Measurements from ENCODE around the gene PDGFD. TPM values are rescaled to one million over a fixed set of nuclear protein-coding genes. Genes with fewer than 3 reads are reported as not detected.
A peak's percentile ranks its signal among the peaks of the same experiment; 100 is the strongest.

The PDGFD gene
- total RNA-seq, 4 donors from 2014 or later = 4.4 to 26.4 (median 13.1) TPM

- no peak overlapping the region for H3K4me3 ChIP-seq
- peaks cover 0 to 8% (median 3%) of the 10 kb centered on the region in 3 donors for H3K4me1 ChIP-seq
- no peak overlapping the region for H3K27ac ChIP-seq
- H3K36me3 ChIP-seq = no peaks in the 10 kb centered on the region
- 50 to 71% methylated on average over 1 of the region's 1 CpG for WGBS, 2 donors (ENCODE audit: low coverage in 1 of 2)
- H3K27me3 ChIP-seq = no peaks in the 10 kb centered on the region
- TF ChIP-seq POLR2A (IDR thresholded peaks at IDR 0.05) = no peak
- no peak for TF ChIP-seq POLR2AphosphoS5 (IDR thresholded peaks at IDR 0.05)
- no peak for TF ChIP-seq EP300 (IDR thresholded peaks at IDR 0.05)
- no peak for TF ChIP-seq CTCF (IDR thresholded peaks at IDR 0.05)
- no peaks in the 10 kb centered on the region for H3K9me3 ChIP-seq
- no peak for ATAC-seq
Measured at GRCh38 chr11:104067534-104067933, 96.4 kb downstream of the PDGFD start.

GRCh38 chr11:104064034-104064630 is 99.8 kb downstream of the PDGFD start:
- Histone ChIP-seq H3K9me3 (no peaks in the 10 kb centered on the region), H3K36me3 (no peaks in the 10 kb centered on the region), H3K27me3 (no peaks in the 10 kb centered on the region), H3K4me1 (peaks cover 0 to 8% (median 3%) of the 10 kb centered on the region in 3 donors), H3K27ac (no peak overlapping the region), H3K4me3 (no peak overlapping the region)
- no peak for ATAC-seq
- no peak for TF ChIP-seq CTCF (IDR thresholded peaks at IDR 0.05)
- TF ChIP-seq POLR2A (IDR thresholded peaks at IDR 0.05) = no peak
- TF ChIP-seq EP300 (IDR thresholded peaks at IDR 0.05) = no peak
- no peak for TF ChIP-seq POLR2AphosphoS5 (IDR thresholded peaks at IDR 0.05)
- WGBS, 2 donors (ENCODE audit: low coverage in 1 of 2) = 39 to 56% methylated on average over 5 of the region's 5 CpGs

- Histone ChIP-seq H3K4me1 (peaks cover 0 to 8% (median 3%) of the 10 kb centered on the region in 3 donors), H3K27ac (no peak overlapping the region), H3K4me3 (no peak overlapping the region), H3K36me3 (no peaks in the 10 kb centered on the region), H3K27me3 (no peaks in the 10 kb centered on the region), H3K9me3 (no peaks in the 10 kb centered on the region)
- ATAC-seq = peak; percentile 83
- TF ChIP-seq POLR2AphosphoS5 (IDR thresholded peaks at IDR 0.05) (no peak), CTCF (IDR thresholded peaks at IDR 0.05) (no peak), POLR2A (IDR thresholded peaks at IDR 0.05) (no peak), EP300 (IDR thresholded peaks at IDR 0.05) (no peak)
- 65 to 79% methylated on average over 6 to 9 of the region's 9 CpGs for WGBS, 2 donors (ENCODE audit: low coverage in 1 of 2)
Measured at GRCh38 chr11:104061853-104062521, 102.0 kb downstream of the PDGFD start.

GRCh38 chr11:104060820-104061219 is 103.1 kb downstream of the PDGFD start:
- no peak overlapping the region for H3K27ac ChIP-seq
- 62 to 69% methylated on average over 1 of the region's 1 CpG for WGBS, 2 donors (ENCODE audit: low coverage in 1 of 2)
- no peak overlapping the region for H3K4me3 ChIP-seq
- no peaks in the 10 kb centered on the region for H3K36me3 ChIP-seq
- H3K27me3 ChIP-seq = no peaks in the 10 kb centered on the region
- no peak for ATAC-seq
- no peak for TF ChIP-seq POLR2AphosphoS5 (IDR thresholded peaks at IDR 0.05)
- H3K9me3 ChIP-seq = no peaks in the 10 kb centered on the region
- H3K4me1 ChIP-seq = peaks cover 0 to 8% (median 3%) of the 10 kb centered on the region in 3 donors

- TF ChIP-seq POLR2A (IDR thresholded peaks at IDR 0.05) (no peak), EP300 (IDR thresholded peaks at IDR 0.05) (no peak), CTCF (IDR thresholded peaks at IDR 0.05) (no peak), POLR2AphosphoS5 (IDR thresholded peaks at IDR 0.05) (no peak)
- Histone ChIP-seq H3K9me3 (no peaks in the 10 kb centered on the region), H3K4me1 (peaks cover 0 to 8% (median 3%) of the 10 kb centered on the region in 3 donors), H3K27me3 (no peaks in the 10 kb centered on the region), H3K27ac (no peak overlapping the region), H3K36me3 (no peaks in the 10 kb centered on the region), H3K4me3 (no peak overlapping the region)
- WGBS, 2 donors (ENCODE audit: low coverage in 1 of 2) = 62 to 86% methylated on average over 3 of the region's 3 CpGs
- ATAC-seq = peak; percentile 69
Measured at GRCh38 chr11:104060004-104060794, 103.7 kb downstream of the PDGFD start.
